ENCODE results near the gene ATP6V0C.
"Not testable (repeated sequence)": the region's sequence is repeated elsewhere in the genome, so short reads cannot be mapped to it uniquely, and the experiment has no call there.

ATP6V0C gene

GRCh38 chr16:2475413-2476344 is 38.1 kb upstream of the ATP6V0C start:
- no peak for DNase-seq (ENCODE audit: low read depth)

- no peak for DNase-seq (ENCODE audit: low read depth)
These were observed 37.4 kb upstream of the ATP6V0C start for GRCh38 chr16:2476345-2476720.

- no peak for DNase-seq (ENCODE audit: low read depth)
These were observed 37.0 kb upstream of the ATP6V0C start for GRCh38 chr16:2476741-2477140.

GRCh38 chr16:2477327-2477726 is 36.4 kb upstream of the ATP6V0C start:
- no peak for DNase-seq (ENCODE audit: low read depth)

- no peak for DNase-seq (ENCODE audit: low read depth)
These were observed 35.5 kb upstream of the ATP6V0C start for GRCh38 chr16:2478279-2478678.

GRCh38 chr16:2479996-2480395 is 33.8 kb upstream of the ATP6V0C start:
- DNase-seq (ENCODE audit: low read depth), result not testable (repeated sequence)

- no peak for DNase-seq (ENCODE audit: low read depth)
These were observed 32.8 kb upstream of the ATP6V0C start for GRCh38 chr16:2480948-2481347.

GRCh38 chr16:2481676-2482075 is 32.1 kb upstream of the ATP6V0C start:
- no peak for DNase-seq (ENCODE audit: low read depth)

- DNase-seq (ENCODE audit: low read depth), result no peak
These were observed 31.5 kb upstream of the ATP6V0C start for GRCh38 chr16:2482249-2482648.

- DNase-seq (ENCODE audit: low read depth), result no peak
These were observed 30.8 kb upstream of the ATP6V0C start for GRCh38 chr16:2482708-2483534.

- no peak for DNase-seq (ENCODE audit: low read depth)
These were observed 29.5 kb upstream of the ATP6V0C start for GRCh38 chr16:2483939-2484897.

- no peak for DNase-seq (ENCODE audit: low read depth)
These were observed 28.7 kb upstream of the ATP6V0C start for GRCh38 chr16:2484898-2485508.

GRCh38 chr16:2485811-2486507 is 27.8 kb upstream of the ATP6V0C start:
- DNase-seq (ENCODE audit: low read depth), result no peak

GRCh38 chr16:2486645-2487516 is 26.9 kb upstream of the ATP6V0C start:
- peak; percentile 34 for DNase-seq (ENCODE audit: low read depth)

GRCh38 chr16:2487517-2487842 is 26.3 kb upstream of the ATP6V0C start:
- DNase-seq (ENCODE audit: low read depth), result no peak

- DNase-seq (ENCODE audit: low read depth), result no peak
These were observed 25.7 kb upstream of the ATP6V0C start for GRCh38 chr16:2487903-2488531.

GRCh38 chr16:2489581-2489980 is 24.2 kb upstream of the ATP6V0C start:
- no peak for DNase-seq (ENCODE audit: low read depth)

GRCh38 chr16:2490190-2491105 is 23.3 kb upstream of the ATP6V0C start:
- DNase-seq (ENCODE audit: low read depth), result no peak

Data from amniotic epithelial cell (primary cell).